Loucy (cell line): ENCODE results near the gene CYCS.
"Not testable (repeated sequence)": the region's sequence is repeated elsewhere in the genome, so short reads cannot be mapped to it uniquely, and the experiment has no call there.

Experiments
- H2AFZ ChIP-seq: fragments of 200-600 bp; sonication (generic); 2 replicates; pipeline ENCODE4 v1.6.0; 2016; ENCODE audit warnings: antibody characterized with exemption, mild to moderate bottlenecking, low read length, moderate library complexity
- H3F3A ChIP-seq: fragments of 200-600 bp; 2 replicates; pipeline ENCODE4 v1.6.0; 2016; ENCODE audit warnings: antibody characterized with exemption, low read depth, mild to moderate bottlenecking
- H3K27me3 ChIP-seq: fragments of 200-600 bp; sonication (generic); 2 replicates; pipeline ENCODE4 v1.6.1; 2014; ENCODE audit warnings: low read length, mild to moderate bottlenecking; ENCODE audit not compliant: insufficient read depth, poor library complexity, severe bottlenecking
- H3K36me3 ChIP-seq: fragments of 200-600 bp; sonication (generic); 2 replicates; pipeline ENCODE4 v1.6.1; 2016; ENCODE audit warnings: low read length; ENCODE audit not compliant: insufficient read depth
- H3K4me1 ChIP-seq: fragments of 200-600 bp; sonication (generic); 2 replicates; pipeline ENCODE4 v1.5.1; 2014; ENCODE audit warnings: low read length, mild to moderate bottlenecking; ENCODE audit not compliant: insufficient read depth, poor library complexity, severe bottlenecking
- H3K4me2 ChIP-seq: fragments of 200-600 bp; sonication (generic); 2 replicates; pipeline ENCODE4 v1.6.0; 2014; ENCODE audit warnings: antibody characterized with exemption, low read length, low read depth, mild to moderate bottlenecking; ENCODE audit not compliant: poor library complexity, severe bottlenecking
- H3K4me3 ChIP-seq: fragments of 200-600 bp; sonication (generic); 2 replicates; pipeline ENCODE4 v1.5.1; 2014; ENCODE audit warnings: low read length, mild to moderate bottlenecking, mixed read lengths; ENCODE audit not compliant: poor library complexity, severe bottlenecking
- H3K79me2 ChIP-seq: fragments of 200-600 bp; sonication (generic); 2 replicates; pipeline ENCODE4 v1.6.1; 2014; ENCODE audit warnings: low read length; ENCODE audit not compliant: insufficient read depth
- H3K9ac ChIP-seq: fragments of 200-600 bp; sonication (generic); 2 replicates; pipeline ENCODE4 v1.6.0; 2014; ENCODE audit warnings: mild to moderate bottlenecking, low read depth, low read length, moderate library complexity; ENCODE audit not compliant: poor library complexity, severe bottlenecking
- H3K9me2 ChIP-seq: fragments of 200-600 bp; sonication (generic); replicated peaks from 2 replicates; pipeline ENCODE4 v1.6.1; 2016; ENCODE audit warnings: low read depth, low read length, mixed read lengths
- H3K9me3 ChIP-seq: fragments of 200-600 bp; sonication (generic); 2 replicates; pipeline ENCODE4 v1.6.1; 2014; ENCODE audit warnings: mild to moderate bottlenecking, antibody characterized with exemption, low read length, low read depth; ENCODE audit not compliant: insufficient read depth
- H4K20me1 ChIP-seq: fragments of 200-600 bp; sonication (generic); 2 replicates; pipeline ENCODE4 v1.6.0; 2014; ENCODE audit warnings: antibody characterized with exemption, low read length, mild to moderate bottlenecking; ENCODE audit not compliant: insufficient read depth, poor library complexity, severe bottlenecking
- CTCF ChIP-seq: fragments of 200-600 bp; sonication (generic); conservative IDR thresholded peaks from 2 replicates; pipeline ENCODE4 v1.5.1; 2014; ENCODE audit warnings: mild to moderate bottlenecking, antibody characterized with exemption, low read length
- EZH2phosphoT487 ChIP-seq: fragments of 200-600 bp; IDR thresholded peaks from 2 replicates; pipeline ENCODE4 v1.6.1; 2018; ENCODE audit warnings: antibody characterized with exemption, mild to moderate bottlenecking, moderate library complexity, borderline replicate concordance

CYCS gene

GRCh38 chr7:25084821-25085220 lies 40.2 kb downstream of the CYCS start:
- TF ChIP-seq EZH2phosphoT487 (no peak), CTCF (no peak)
- Histone ChIP-seq H3K9me3 (no peaks in the 10 kb centered on the region), H3K9ac (no peak overlapping the region), H3K27me3 (no peaks in the 10 kb centered on the region), H3K4me1 (no peaks in the 10 kb centered on the region), H3K79me2 (no peaks in the 10 kb centered on the region), H2AFZ (no peak overlapping the region), H3F3A (no peaks in the 10 kb centered on the region), H3K36me3 (no peaks in the 10 kb centered on the region), H4K20me1 (no peaks in the 10 kb centered on the region), H3K4me2 (no peak overlapping the region), H3K9me2 (no peaks in the 10 kb centered on the region), H3K4me3 (no peak overlapping the region)

- Histone ChIP-seq H3K9me2 (no peaks in the 10 kb centered on the region), H3K4me3 (no peak overlapping the region), H3F3A (no peaks in the 10 kb centered on the region), H2AFZ (no peak overlapping the region), H3K4me2 (no peak overlapping the region), H3K9me3 (no peaks in the 10 kb centered on the region), H3K27me3 (no peaks in the 10 kb centered on the region), H3K79me2 (no peaks in the 10 kb centered on the region), H3K36me3 (no peaks in the 10 kb centered on the region), H3K9ac (no peak overlapping the region), H4K20me1 (no peaks in the 10 kb centered on the region), H3K4me1 (no peaks in the 10 kb centered on the region)
- TF ChIP-seq EZH2phosphoT487 (no peak), CTCF (no peak)
Observed at GRCh38 chr7:25083201-25083600, 41.9 kb downstream of the CYCS start.

- not testable (repeated sequence) for H3K27me3 ChIP-seq, H3K4me3 ChIP-seq, H2AFZ ChIP-seq, H3K9me2 ChIP-seq, H3K9ac ChIP-seq, H3K9me3 ChIP-seq, H3K4me2 ChIP-seq, H3K36me3 ChIP-seq, H3K4me1 ChIP-seq, H3K79me2 ChIP-seq, H3F3A ChIP-seq, H4K20me1 ChIP-seq
Observed at GRCh38 chr7:25082041-25082440, 43.0 kb downstream of the CYCS start.

GRCh38 chr7:25077096-25077495 lies 48.0 kb downstream of the CYCS start:
- no peaks in the 10 kb centered on the region for H3K9me2 ChIP-seq
- no peaks in the 10 kb centered on the region for H3K36me3 ChIP-seq
- H3K4me1 ChIP-seq = peaks cover 8% of the 10 kb centered on the region
- TF ChIP-seq CTCF (no peak), EZH2phosphoT487 (no peak)
- H3K4me3 ChIP-seq = no peak overlapping the region
- no peaks in the 10 kb centered on the region for H3F3A ChIP-seq
- no peak overlapping the region for H3K9ac ChIP-seq
- H2AFZ ChIP-seq = no peak overlapping the region
- H3K9me3 ChIP-seq = no peaks in the 10 kb centered on the region
- H3K27me3 ChIP-seq = no peaks in the 10 kb centered on the region
- H3K79me2 ChIP-seq = no peaks in the 10 kb centered on the region
- no peaks in the 10 kb centered on the region for H4K20me1 ChIP-seq
- no peak overlapping the region for H3K4me2 ChIP-seq
